Measurements from ENCODE around the gene ZDHHC13.
"Not testable (repeated sequence)": the region's sequence is repeated elsewhere in the genome, so short reads cannot be mapped to it uniquely, and the experiment has no call there.

DNA sequence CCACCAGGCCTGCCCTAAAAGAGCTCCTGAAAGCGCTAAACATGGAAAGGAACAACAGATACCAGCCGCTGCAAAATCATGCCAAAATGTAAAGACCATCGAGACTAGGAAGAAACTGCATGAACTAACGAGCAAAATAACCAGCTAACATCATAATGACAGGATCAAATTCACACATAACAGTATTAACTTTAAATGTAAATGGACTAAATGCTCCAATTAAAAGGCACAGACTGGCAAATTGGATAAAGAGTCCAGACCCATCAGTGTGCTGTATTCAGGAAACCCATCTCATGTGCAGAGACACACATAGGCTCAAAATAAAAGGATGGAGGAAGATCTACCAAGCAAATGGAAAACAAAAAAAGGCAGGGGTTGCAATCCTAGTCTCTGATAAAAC, 19.9 kb downstream of the ZDHHC13 start:
- TF ChIP-seq EP300 (IDR thresholded peaks at IDR 0.05; ENCODE audit: borderline replicate concordance in 1 of 2, low read depth in 1 of 2, low read length in 1 of 2); GABPA (IDR thresholded peaks at IDR 0.05; ENCODE audit: low read depth); RCOR1 (IDR thresholded peaks at IDR 0.05; ENCODE audit: low read length); POLR2AphosphoS5 (IDR thresholded peaks at IDR 0.05; ENCODE audit: low read depth, low read length); EZH2phosphoT487 (IDR thresholded peaks at IDR 0.05; ENCODE audit: borderline replicate concordance, low read depth); NFIC (IDR thresholded peaks at IDR 0.05; ENCODE audit: borderline replicate concordance): not testable (repeated sequence)
- TF ChIP-seq, protein P1, sequence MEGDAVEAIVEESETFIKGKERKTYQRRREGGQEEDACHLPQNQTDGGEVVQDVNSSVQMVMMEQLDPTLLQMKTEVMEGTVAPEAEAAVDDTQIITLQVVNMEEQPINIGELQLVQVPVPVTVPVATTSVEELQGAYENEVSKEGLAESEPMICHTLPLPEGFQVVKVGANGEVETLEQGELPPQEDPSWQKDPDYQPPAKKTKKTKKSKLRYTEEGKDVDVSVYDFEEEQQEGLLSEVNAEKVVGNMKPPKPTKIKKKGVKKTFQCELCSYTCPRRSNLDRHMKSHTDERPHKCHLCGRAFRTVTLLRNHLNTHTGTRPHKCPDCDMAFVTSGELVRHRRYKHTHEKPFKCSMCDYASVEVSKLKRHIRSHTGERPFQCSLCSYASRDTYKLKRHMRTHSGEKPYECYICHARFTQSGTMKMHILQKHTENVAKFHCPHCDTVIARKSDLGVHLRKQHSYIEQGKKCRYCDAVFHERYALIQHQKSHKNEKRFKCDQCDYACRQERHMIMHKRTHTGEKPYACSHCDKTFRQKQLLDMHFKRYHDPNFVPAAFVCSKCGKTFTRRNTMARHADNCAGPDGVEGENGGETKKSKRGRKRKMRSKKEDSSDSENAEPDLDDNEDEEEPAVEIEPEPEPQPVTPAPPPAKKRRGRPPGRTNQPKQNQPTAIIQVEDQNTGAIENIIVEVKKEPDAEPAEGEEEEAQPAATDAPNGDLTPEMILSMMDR (IDR thresholded peaks at IDR 0.05) = not testable (repeated sequence)
- TF ChIP-seq, protein P2, sequence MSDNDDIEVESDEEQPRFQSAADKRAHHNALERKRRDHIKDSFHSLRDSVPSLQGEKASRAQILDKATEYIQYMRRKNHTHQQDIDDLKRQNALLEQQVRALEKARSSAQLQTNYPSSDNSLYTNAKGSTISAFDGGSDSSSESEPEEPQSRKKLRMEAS (IDR thresholded peaks at IDR 0.05; ENCODE audit: low read depth) = not testable (repeated sequence)
- TF ChIP-seq, protein P3, sequence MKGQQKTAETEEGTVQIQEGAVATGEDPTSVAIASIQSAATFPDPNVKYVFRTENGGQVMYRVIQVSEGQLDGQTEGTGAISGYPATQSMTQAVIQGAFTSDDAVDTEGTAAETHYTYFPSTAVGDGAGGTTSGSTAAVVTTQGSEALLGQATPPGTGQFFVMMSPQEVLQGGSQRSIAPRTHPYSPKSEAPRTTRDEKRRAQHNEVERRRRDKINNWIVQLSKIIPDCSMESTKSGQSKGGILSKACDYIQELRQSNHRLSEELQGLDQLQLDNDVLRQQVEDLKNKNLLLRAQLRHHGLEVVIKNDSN (IDR thresholded peaks at IDR 0.05; ENCODE audit: borderline replicate concordance, low read depth) = not testable (repeated sequence)
